ENCODE results near the gene APLP1. TPM values are rescaled to one million over a fixed set of nuclear protein-coding genes. Genes with fewer than 3 reads are reported as not detected.
A peak's percentile ranks its signal among the peaks of the same experiment; 100 is the strongest.

APLP1 gene
- total and polyA plus RNA-seq, 2 experiments from 2014 or later, result 30.2 to 36.0 TPM

GRCh38 chr19:35896643-35897040 lies 28.3 kb downstream of the APLP1 start:
- H3K9me2 ChIP-seq (ENCODE audit: insufficient read depth), result no peaks in the 10 kb centered on the region
- no peak for TF ChIP-seq ZNF114 (CRISPR knock-in tag; IDR thresholded peaks at IDR 0.05)
- no peak for TF ChIP-seq ZNF331 (CRISPR knock-in tag; IDR thresholded peaks at IDR 0.05; ENCODE audit: low read depth)
- no peak for TF ChIP-seq REST (IDR thresholded peaks at IDR 0.05; ENCODE audit: unreplicated experiment)
- H2AFZ ChIP-seq, result no peak overlapping the region
- H3K4me1 Mint-ChIP-seq, result peaks cover 7% of the 10 kb centered on the region; the same call in 2 of the 3 replicates
- peaks cover 36% of the 10 kb centered on the region for H3K36me3 Mint-ChIP-seq (ENCODE audit: low read depth)
- no peaks in the 10 kb centered on the region for H3K27me3 ChIP-seq (ENCODE audit: insufficient read depth)
- 0 out of 2 replicates have a peak, but pooled peaks cover 10% of the 10 kb centered on the region for H3F3A ChIP-seq (replicated peaks; ENCODE audit: low read depth)
- H3K4me3 ChIP-seq, result no peak overlapping the region
- no peak for DNase-seq (ENCODE audit: low spot score)
- H3K27me3 Mint-ChIP-seq (ENCODE audit: insufficient read depth, low read depth, poor library complexity), result peaks cover 8% of the 10 kb centered on the region
- H3K4me1 ChIP-seq (ENCODE audit: insufficient read depth), result peaks cover 12% of the 10 kb centered on the region
- peaks cover 8% of the 10 kb centered on the region; the same call in 1 of the 2 replicates for H4K20me1 ChIP-seq (replicated peaks; ENCODE audit: insufficient read depth)
- H3K27ac Mint-ChIP-seq, result no peak overlapping the region
- peaks cover 21% of the 10 kb centered on the region for H3K36me3 ChIP-seq (ENCODE audit: insufficient read depth)
- H3K27ac ChIP-seq (ENCODE audit: low read depth), result no peak overlapping the region
- no peak for ATAC-seq
- H3K79me2 ChIP-seq (replicated peaks; ENCODE audit: insufficient read depth), result peaks cover 13% of the 10 kb centered on the region
- H3K9me3 Mint-ChIP-seq, result no peaks in the 10 kb centered on the region
- H3K4me2 ChIP-seq, result no peak overlapping the region
- H3K4me3 Mint-ChIP-seq, result no peak overlapping the region

DNA sequence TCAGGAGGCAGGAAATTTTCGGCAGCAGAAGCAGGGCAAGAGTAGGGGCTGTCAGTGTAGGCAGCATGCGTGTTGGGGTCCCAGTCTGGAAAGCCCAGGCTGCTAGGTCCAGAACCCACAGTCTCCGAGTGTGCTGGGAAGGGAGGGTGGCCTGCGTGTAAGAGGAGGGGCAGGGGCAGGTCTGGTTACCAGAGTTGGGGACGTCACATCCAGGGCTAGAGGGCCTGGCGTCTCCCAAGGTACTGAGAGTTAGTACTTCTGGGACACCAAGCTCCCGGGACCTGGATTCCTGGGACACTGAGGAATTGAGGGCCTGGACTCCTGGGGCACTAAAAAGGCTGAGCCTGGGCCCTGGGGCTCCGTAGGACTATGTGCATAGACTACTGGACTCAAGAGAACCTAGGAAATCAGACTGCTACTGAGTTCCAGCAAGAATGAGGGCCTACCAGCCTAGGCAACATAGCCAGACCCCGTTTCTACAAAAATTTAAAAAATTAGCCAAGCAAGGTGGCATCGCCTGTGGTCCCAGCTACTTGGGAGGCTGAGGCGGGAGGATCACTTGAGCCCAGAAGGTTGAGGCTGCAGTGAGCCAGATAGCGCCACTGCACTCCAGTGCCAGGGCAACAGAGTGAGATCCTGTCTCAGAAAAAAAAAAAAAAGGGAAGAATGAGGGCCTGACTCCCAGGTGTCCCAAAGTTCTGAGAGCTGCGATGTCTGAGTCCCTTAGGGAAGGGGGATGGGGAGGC lies 29.5 kb downstream of the APLP1 start:
- no peak for DNase-seq (ENCODE audit: low spot score)
- no peak overlapping the region for H2AFZ ChIP-seq
- H3K27ac ChIP-seq (ENCODE audit: low read depth), result no peak overlapping the region
- no peak for ATAC-seq
- peaks cover 15% of the 10 kb centered on the region; the same call in 1 of the 2 replicates for H3F3A ChIP-seq (replicated peaks; ENCODE audit: low read depth)
- H3K27me3 Mint-ChIP-seq (ENCODE audit: insufficient read depth, low read depth, poor library complexity), result peaks cover 12% of the 10 kb centered on the region
- H3K36me3 ChIP-seq (ENCODE audit: insufficient read depth), result peaks cover 18% of the 10 kb centered on the region
- H3K4me1 ChIP-seq (ENCODE audit: insufficient read depth), result peaks cover 21% of the 10 kb centered on the region
- H3K27ac Mint-ChIP-seq, result no peak overlapping the region
- no peaks in the 10 kb centered on the region for H3K9me2 ChIP-seq (ENCODE audit: insufficient read depth)
- peaks cover 30% of the 10 kb centered on the region for H3K36me3 Mint-ChIP-seq (ENCODE audit: low read depth)
- no peaks in the 10 kb centered on the region for H3K27me3 ChIP-seq (ENCODE audit: insufficient read depth)
- peaks cover 17% of the 10 kb centered on the region for H3K4me1 Mint-ChIP-seq
- H3K79me2 ChIP-seq (replicated peaks; ENCODE audit: insufficient read depth), result peaks cover 13% of the 10 kb centered on the region
- peak overlapping the region; percentile 96 for H3K4me2 ChIP-seq
- H3K4me3 Mint-ChIP-seq, result peak overlapping the region; percentile 95
- H3K4me3 ChIP-seq, result peak overlapping the region; percentile 99
- no peaks in the 10 kb centered on the region for H3K9me3 Mint-ChIP-seq
- H4K20me1 ChIP-seq (replicated peaks; ENCODE audit: insufficient read depth), result peaks cover 5% of the 10 kb centered on the region; the same call in 1 of the 2 replicates
- TF ChIP-seq EZH2 (IDR thresholded peaks at IDR 0.05; ENCODE audit: low read depth, unreplicated experiment), result no peak
- no peak for TF ChIP-seq POLR2AphosphoS5 (IDR thresholded peaks at IDR 0.05; ENCODE audit: low read depth)
- TF ChIP-seq JUNB (IDR thresholded peaks at IDR 0.05; ENCODE audit: unreplicated experiment), result no peak
- TF ChIP-seq REST (IDR thresholded peaks at IDR 0.05; ENCODE audit: unreplicated experiment), result no peak
- TF ChIP-seq ETS1 (IDR thresholded peaks at IDR 0.05), result no peak

Data from GM23338 (cell line).